NCI-H1436 treated with DMSO at 0.1 percent for 48 hours (cell line): ENCODE results near the gene PHC1.

Experiments used
- DNase-seq: peaks from one replicate; lab custom pipeline; 2025; lab: John Stamatoyannopoulos, UW

PHC1 gene

DNA sequence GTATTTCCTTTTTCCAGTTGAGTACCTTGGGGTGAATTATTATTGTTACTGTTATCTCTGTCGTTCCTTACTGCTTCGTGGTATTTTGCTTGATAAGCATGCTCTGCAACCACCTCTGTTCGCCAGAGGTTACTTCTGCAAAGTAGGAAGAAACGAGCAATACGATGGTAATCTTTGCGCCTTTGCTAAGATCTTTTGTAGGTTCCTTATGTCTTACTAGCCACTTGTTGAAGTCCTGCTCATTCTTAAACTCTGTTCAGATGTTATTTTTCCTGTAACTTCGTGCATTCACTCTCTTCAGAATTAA is 35.9 kb downstream of the PHC1 start:
- DNase-seq = no peak

DNA sequence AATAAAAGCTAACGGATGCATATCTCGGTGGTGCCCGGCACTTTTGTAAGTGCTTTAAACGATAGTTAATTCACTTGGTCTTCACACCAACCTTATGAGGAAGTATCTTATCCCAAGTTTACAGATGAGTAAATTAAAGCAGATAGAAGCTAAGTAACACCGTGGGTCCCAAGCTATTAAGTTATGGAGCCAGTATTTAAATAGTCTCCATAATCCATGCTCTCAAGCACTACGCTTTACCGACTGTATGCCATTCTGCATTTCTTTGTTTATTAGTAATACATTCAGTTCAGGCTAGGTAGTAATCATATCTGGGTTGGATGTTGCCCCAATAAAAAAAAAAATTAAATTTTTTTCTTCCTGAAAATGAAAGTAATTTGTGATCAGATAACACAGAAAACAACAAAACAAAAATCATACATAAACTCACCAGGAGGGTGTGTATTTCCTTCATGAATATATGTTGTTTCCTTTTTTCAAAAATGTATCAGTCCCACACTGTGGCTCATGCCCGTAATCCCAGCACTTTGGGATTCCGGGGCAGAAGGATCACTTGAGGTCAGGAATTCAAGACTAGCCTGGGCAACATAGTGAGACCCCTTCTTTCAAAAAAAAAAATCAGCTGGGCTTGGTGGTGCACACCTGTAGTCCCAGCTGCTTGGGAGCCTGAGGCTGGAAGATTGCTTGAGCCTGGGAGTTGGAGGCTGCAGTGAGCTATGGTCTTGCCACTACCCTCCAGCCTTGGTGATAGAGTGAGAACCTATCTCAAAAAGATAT is 36.6 kb downstream of the PHC1 start:
- DNase-seq = no peak

- no peak for DNase-seq
Measured at GRCh38 chr12:8951744-8952143, 37.4 kb downstream of the PHC1 start.

- no peak for DNase-seq
Measured at GRCh38 chr12:8953773-8954402, 39.6 kb downstream of the PHC1 start.

DNA sequence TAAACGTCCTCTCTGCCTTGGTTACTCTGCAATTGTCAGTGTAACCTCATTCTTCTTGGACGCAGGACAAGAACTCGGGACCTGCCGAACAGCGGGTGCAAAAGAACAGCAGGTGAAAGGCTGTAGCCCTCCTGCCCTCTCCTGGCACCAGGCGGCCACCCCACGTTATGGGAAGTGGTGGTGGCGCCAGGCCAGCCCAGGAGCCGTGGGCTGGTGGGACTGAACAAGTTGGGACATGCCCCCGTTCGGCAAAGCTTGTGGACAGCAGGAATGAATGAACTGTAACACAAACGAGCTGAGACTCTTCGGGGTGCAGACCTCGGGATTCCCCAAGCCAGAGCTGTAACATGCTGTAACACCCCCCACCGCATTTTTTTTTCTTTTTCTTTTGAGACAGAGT is 41.8 kb downstream of the PHC1 start:
- no peak for DNase-seq

DNA sequence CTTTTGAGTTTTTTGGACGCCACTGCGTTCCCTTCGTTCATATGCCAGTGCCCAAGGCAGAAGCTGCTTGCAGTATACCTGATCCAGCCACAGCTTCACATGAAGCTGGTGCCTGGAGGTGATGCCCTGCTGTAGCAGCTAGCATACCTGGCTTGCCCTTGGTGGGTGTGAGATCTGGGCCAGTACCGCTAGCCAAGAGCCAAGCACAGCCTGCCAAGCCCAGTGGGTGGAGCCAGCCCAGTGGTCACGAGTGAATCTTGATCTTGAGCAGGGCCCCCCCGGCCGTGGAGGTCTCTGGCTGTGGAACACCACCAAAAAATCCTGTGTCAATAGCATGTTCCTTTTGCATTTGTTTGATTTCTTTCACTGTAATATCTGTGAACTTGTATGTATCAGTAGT is 42.5 kb downstream of the PHC1 start:
- DNase-seq = no peak

DNA sequence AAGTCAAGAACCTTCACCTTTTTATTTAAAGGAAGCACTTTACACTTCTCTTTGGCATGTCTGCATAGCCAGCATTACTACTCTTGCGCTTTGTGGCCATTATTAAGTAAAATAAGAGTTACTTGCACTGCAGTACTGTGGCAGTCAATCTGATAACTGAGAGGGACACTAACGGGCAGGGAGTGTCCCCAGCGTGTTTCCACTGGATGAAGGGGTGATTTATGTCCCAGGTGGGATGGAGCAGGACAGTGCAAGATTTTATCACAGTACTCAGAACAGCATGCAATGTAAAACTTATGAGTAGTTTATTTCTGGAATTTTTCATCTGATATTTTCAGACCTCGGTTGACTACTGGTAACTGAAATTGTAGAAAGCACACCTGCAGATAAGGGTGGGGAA is 43.3 kb downstream of the PHC1 start:
- DNase-seq = no peak

- no peak for DNase-seq
Measured at GRCh38 chr12:8958066-8958465, 43.8 kb downstream of the PHC1 start.

- no peak for DNase-seq
Measured at GRCh38 chr12:8960176-8960575, 45.9 kb downstream of the PHC1 start.

DNA sequence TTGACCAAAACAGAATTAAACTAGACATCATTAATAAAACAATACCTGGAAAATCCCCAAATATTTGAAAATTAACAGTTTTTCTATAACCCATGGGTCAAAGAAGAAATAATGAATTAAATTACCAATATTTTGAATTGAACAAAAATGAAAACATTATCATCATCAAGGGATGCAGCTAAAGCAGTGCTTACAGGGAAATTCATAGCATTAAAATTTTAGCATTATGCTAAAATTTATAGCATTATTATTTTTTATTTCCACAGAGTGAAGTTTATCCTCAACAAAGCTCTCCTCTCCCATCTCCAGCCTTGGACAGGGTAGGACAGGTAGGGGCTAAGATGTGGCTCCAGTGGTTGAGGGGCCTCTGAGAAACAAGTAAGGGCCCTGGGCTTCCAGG is 54.5 kb downstream of the PHC1 start:
- DNase-seq = no peak

DNA sequence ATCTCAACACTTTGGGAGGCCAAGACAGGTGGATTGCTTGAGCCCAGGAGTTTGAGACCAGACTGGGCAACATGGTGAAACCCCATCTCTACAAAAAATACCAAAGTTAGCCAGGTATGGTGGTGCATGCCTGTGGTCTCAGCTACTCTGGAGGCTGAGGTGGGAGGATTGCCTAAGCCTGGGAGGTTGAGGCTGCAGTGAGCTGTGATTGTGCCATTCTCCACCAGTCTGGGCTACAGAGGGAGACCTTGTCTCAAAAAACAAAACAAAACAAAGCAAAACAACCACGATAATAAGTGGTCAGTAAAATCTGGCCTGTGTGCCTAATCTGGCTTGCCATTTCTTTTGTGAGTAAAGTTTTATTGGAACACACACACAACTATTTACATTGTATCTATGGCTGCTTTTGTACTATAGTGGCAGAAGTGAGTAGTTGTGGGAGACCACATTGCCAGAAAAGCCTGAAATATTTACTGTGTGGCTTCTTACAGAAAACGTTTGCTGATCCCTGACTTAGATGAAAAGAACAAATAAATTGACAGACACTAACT is 55.6 kb downstream of the PHC1 start:
- no peak for DNase-seq

GRCh38 chr12:8970432-8970831 is 56.1 kb downstream of the PHC1 start:
- no peak for DNase-seq

DNA sequence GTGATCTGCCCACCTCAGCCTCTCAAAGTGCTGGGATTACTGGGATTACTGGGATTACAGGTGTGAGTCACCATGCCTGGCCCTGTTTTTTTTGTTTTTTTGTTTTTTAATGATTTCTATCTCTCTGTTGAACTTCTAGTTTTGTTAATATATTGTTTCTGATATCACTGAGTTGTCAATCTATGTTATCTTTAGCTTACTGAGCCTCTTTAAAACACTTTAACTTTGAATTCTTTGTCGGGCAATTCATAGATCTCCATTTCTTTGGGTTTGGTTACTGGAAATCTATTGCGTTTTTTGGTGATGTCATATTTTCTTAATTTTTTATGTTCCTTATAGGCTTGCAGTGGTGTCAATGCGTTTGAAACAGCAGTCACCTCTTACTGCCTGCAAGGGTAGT is 65.8 kb downstream of the PHC1 start:
- no peak for DNase-seq

DNA sequence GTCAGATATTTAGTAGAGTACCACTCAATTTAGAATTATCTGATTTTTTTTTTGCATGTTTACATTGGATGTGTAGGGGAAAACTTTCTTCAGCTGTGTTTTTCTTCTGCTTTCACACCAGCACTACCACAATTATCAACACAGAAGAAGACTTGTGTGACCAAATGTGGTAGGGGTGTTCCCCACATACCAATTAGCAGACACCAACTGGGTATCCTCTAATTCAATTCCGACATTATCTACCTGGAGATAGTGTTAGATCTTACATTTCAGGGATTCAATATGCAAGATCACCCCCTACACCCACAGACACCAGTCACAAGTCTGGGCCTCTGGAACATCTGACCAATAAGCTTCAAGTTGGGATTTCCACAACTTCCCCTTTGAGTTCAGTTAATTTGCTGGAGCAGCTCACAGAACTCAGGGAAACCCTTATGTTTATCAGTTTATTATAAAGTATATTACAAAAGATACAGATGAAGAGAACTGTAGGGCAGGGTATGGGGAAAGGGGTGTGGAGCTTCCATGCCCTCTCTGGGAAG is 71.0 kb downstream of the PHC1 start:
- DNase-seq = no peak

- no peak for DNase-seq
Measured at GRCh38 chr12:8987163-8987562, 72.9 kb downstream of the PHC1 start.

GRCh38 chr12:8987685-8988084 is 73.4 kb downstream of the PHC1 start:
- DNase-seq = no peak

GRCh38 chr12:8989413-8989812 is 75.1 kb downstream of the PHC1 start, which contains the start of gene KLRG1:
Gene KLRG1, plus strand, starts transcription at chr12:8989546. Its CDS starts 90 bp downstream, at chr12:8989636.
- no peak for DNase-seq
